Kidney (tissue), 14 donors: ENCODE results near the gene DSCAML1. TPM values are rescaled to one million over a fixed set of nuclear protein-coding genes. Genes with fewer than 3 reads are reported as not detected.

ENCODE experiments used
- DNase-seq, 5 donors: peaks; one replicate each; pipeline ENCODE4 v3.0.0-alpha.2; 2013 to 2020
- FAIRE-seq: peaks from 2 replicates; lab custom pipeline; 2012; peaks lifted over from hg19 to GRCh38; lab: Jason Lieb, UNC
- H3K27ac ChIP-seq, 2 donors: one replicate each; pipeline ENCODE4 v1.7.0; 2013; ENCODE audit warnings: low read depth in 2 of 2, low read length in 2 of 2, inconsistent platforms in 1 of 2
- H3K27me3 ChIP-seq: one replicate; pipeline ENCODE4 v1.7.1; 2013; ENCODE audit warnings: low read length, inconsistent platforms; ENCODE audit not compliant: control insufficient read depth, insufficient read depth
- H3K36me3 ChIP-seq, 3 donors: one replicate each; pipeline versions ENCODE4 v1.7.0 to v1.7.1; 2013; ENCODE audit warnings: low read length in 3 of 3, control low read depth in 1 of 3, inconsistent platforms in 1 of 3; ENCODE audit not compliant: insufficient read depth in 3 of 3, control insufficient read depth in 2 of 3
- H3K4me1 ChIP-seq, 3 donors: one replicate each; pipeline versions ENCODE4 v1.7.0 to v1.7.1; 2013; ENCODE audit warnings: low read length in 3 of 3, inconsistent platforms in 1 of 3, low read depth in 1 of 3; ENCODE audit not compliant: control insufficient read depth in 2 of 3, insufficient read depth in 2 of 3
- H3K4me3 ChIP-seq, 3 donors: one replicate each; pipeline versions ENCODE4 v1.7.0 to v1.8.1; 2013; ENCODE audit warnings: low read length in 3 of 3, control low read depth in 1 of 3, inconsistent platforms in 1 of 3
- H3K9ac ChIP-seq, 3 donors: one replicate each; pipeline versions ENCODE4 v1.7.0 to v1.7.1; 2013; ENCODE audit warnings: low read length in 3 of 3, control low read depth in 1 of 3, inconsistent platforms in 1 of 3
- H3K9me3 ChIP-seq, 3 donors: one replicate each; pipeline versions ENCODE4 v1.7.0 to v1.7.1; 2013; ENCODE audit warnings: low read length in 3 of 3, control low read depth in 1 of 3, inconsistent platforms in 1 of 3; ENCODE audit not compliant: control insufficient read depth in 2 of 3, insufficient read depth in 1 of 3
- intact Hi-C: fragments of 100-400 bp; cut with DNase I; formaldehyde crosslinking; loops from one replicate; pipeline ENCODE4 v1.11.1; 2022
- polyA plus RNA-seq: library from polyadenylated mRNA; stranded (reverse); fragments of 350-450 nt; fragmentation: Illumina TruSeq; extraction: RNeasy Lipid Tissue Mini Kit (QIAGEN cat#74804); gene quantifications from one replicate; pipeline ENCODE4 v1.2.3, GENCODE V29; 2014; ENCODE audit warnings: low read depth, low replicate concordance; ENCODE audit not compliant: insufficient read depth
- total RNA-seq: library from RNA; stranded (reverse); fragmentation: NEBNext Ultra II Directional; extraction: Animal tissue kit (Norgen Biotek cat#: 25700); gene quantifications from one replicate; pipeline ENCODE4 v1.2.1, GENCODE V29; 2021
- TF ChIP-seq, protein P1 (sequence below): IDR thresholded peaks from 3 replicates; pipeline ENCODE4 v1.5.1; 2012; ENCODE audit warnings: mild to moderate bottlenecking, moderate library complexity, borderline replicate concordance; ENCODE audit not compliant: insufficient read depth; ENCODE audit errors: extremely low read depth
- donor health status: control.
- donor health status: control.
- donor health status: control.
- donor health status: control.
- donor health status: control.
- donor health status: DM: yes; HTN: yes; CAD: no.
- donor health status: Normal renal cell carcinoma (clear cell type).

Gene DSCAML1
- total and polyA plus RNA-seq, 2 donors from 2014 or later = 0.95 to 17.3 TPM

DNA sequence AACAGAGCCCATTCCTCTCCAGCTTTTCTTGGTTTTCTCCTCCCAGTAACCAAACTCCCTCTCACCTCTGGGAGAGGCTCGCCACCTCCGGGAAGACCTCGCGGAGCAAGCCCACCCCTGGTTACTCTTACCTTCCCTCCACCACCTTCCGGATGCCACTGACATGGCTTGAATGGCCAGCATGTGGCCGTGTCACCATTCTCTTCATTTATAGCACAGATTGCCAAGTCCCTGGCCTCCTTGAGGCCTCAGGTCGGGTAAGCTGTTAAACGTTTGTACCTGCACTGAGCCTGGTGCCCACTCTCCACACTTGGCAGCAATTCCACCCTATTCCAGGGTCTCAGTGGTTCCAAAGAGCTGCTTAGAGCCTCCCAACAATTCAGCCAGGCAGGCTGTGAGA lies 35.5 kb upstream of the DSCAML1 start:
- H3K36me3 ChIP-seq = peaks cover 0 to 4% (median 0%) of the 10 kb centered on the region in 3 donors
- TF ChIP-seq, protein P1, sequence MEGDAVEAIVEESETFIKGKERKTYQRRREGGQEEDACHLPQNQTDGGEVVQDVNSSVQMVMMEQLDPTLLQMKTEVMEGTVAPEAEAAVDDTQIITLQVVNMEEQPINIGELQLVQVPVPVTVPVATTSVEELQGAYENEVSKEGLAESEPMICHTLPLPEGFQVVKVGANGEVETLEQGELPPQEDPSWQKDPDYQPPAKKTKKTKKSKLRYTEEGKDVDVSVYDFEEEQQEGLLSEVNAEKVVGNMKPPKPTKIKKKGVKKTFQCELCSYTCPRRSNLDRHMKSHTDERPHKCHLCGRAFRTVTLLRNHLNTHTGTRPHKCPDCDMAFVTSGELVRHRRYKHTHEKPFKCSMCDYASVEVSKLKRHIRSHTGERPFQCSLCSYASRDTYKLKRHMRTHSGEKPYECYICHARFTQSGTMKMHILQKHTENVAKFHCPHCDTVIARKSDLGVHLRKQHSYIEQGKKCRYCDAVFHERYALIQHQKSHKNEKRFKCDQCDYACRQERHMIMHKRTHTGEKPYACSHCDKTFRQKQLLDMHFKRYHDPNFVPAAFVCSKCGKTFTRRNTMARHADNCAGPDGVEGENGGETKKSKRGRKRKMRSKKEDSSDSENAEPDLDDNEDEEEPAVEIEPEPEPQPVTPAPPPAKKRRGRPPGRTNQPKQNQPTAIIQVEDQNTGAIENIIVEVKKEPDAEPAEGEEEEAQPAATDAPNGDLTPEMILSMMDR = no peak
- peak overlapping the region in 1 of 3 donors; percentile 74 for H3K4me3 ChIP-seq
- intact Hi-C loops = no loop called here
- H3K9me3 ChIP-seq = no peaks in the 10 kb centered on the region
- no peaks in the 10 kb centered on the region for H3K27me3 ChIP-seq
- H3K4me1 ChIP-seq = peaks cover 5 to 36% (median 21%) of the 10 kb centered on the region in 3 donors
- peak in 3 of 5 donors; percentile 6 to 49 (median 30) for DNase-seq
- no peak for FAIRE-seq
- peak overlapping the region in 1 of 3 donors; percentile 91 for H3K9ac ChIP-seq
- H3K27ac ChIP-seq = peak overlapping the region; percentile 93 to 97

DNA sequence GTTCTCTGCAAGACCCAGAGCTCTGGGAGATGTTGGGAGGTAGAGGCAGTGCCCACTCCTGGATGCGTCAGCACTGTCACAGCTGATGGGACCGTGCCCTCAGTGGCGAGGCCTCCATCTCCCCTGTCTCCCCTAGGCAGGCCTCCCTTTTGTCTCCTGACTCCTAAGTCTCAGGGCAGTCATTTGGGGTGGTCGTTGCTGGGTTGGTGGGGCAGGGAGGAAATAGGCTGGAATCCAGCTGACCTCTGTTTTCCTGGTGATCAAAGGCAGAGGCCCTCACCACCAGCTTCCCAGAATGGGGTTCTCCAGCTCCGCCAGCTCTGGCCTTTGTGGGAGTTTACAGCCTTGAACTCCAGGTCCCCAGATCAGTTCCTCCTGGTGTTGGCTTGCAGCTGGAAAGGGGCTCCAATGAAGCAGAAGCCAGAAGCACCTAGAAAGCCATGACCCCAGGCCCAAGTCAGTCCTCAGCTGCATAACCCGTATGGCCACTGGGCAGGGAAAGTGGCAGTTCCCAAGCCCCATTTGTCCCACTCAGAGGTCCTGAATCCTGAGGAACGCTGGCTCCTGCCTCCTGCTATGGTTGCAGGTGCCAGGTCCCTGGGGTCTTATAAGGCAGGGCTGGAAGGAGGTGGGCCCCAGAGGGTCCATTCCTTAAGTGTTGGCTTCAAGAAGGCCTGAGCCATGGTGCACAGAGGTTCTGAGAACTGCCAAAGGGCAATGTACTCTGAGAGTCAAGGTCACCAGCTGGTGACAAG lies 34.8 kb upstream of the DSCAML1 start:
- H3K36me3 ChIP-seq = peaks cover 0 to 4% (median 0%) of the 10 kb centered on the region in 3 donors
- peak overlapping the region; percentile 93 to 97 for H3K27ac ChIP-seq
- TF ChIP-seq, protein P1 = no peak
- H3K4me1 ChIP-seq = peaks cover 5 to 37% (median 21%) of the 10 kb centered on the region in 3 donors
- no peaks in the 10 kb centered on the region for H3K9me3 ChIP-seq
- intact Hi-C loops = no loop called here
- no peaks in the 10 kb centered on the region for H3K27me3 ChIP-seq
- H3K4me3 ChIP-seq = peak overlapping the region in 2 of 3 donors; percentile 36 to 74
- H3K9ac ChIP-seq = peak overlapping the region in 2 of 3 donors; percentile 66 to 91
- FAIRE-seq (no peak), DNase-seq (peak in 3 of 5 donors; percentile 8 to 45 (median 42))

DNA sequence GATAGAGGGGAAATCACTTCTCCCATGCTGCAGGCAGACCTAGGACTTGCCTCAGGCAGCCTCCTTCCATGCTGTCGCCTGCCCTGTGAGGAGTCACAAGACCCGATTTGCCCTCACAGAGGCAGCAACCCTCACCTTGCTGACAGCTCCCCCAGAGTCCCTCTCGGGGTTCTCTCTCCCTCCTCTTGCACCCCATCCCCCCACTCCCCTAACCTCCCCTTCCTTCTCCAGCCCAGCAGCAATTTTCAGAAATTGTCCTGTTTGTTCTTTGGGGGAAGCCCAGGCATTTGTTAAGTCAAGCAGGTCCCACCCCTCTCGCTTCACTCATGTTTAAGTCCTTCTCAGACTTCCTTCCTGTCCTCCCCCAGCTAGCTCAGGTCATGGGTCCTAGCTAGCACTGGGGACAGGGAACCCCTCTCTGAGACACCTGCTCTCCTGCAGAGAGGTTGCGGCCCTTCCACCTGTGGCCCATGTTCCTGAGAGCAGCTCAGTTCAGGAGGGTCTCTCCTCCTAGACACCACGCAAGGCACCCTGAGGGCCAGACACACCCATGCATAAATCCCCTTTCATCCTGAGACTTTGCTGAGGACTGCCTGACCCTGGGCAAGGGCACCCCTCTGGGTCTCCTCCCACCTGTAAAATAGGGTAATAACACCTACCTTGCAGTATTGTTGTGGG lies 33.8 kb upstream of the DSCAML1 start:
- H3K4me3 ChIP-seq = peak overlapping the region in 2 of 3 donors; percentile 36 to 74
- H3K4me1 ChIP-seq = peaks cover 5 to 43% (median 26%) of the 10 kb centered on the region in 3 donors
- DNase-seq (peak in 4 of 5 donors; percentile 9 to 41 (median 30)), FAIRE-seq (no peak)
- H3K9me3 ChIP-seq = no peaks in the 10 kb centered on the region
- TF ChIP-seq, protein P1 = no peak
- no peaks in the 10 kb centered on the region for H3K27me3 ChIP-seq
- intact Hi-C loops = no loop called here
- H3K27ac ChIP-seq = peak overlapping the region; percentile 93 to 97
- peaks cover 0 to 4% (median 0%) of the 10 kb centered on the region in 3 donors for H3K36me3 ChIP-seq
- peak overlapping the region in 2 of 3 donors; percentile 66 to 91 for H3K9ac ChIP-seq
